Measurements from ENCODE around the gene RSBN1.
A peak's percentile ranks its signal among the peaks of the same experiment; 100 is the strongest.
"Not testable (repeated sequence)": the region's sequence is repeated elsewhere in the genome, so short reads cannot be mapped to it uniquely, and the experiment has no call there.

Gene RSBN1

GRCh38 chr1:113779542-113779941 lies 32.7 kb downstream of the RSBN1 start:
- no peak for DNase-seq

GRCh38 chr1:113777561-113777960 lies 34.7 kb downstream of the RSBN1 start:
- DNase-seq, result no peak

- peak; percentile 83 for DNase-seq
These were observed 42.2 kb downstream of the RSBN1 start for GRCh38 chr1:113770031-113770430.

DNA sequence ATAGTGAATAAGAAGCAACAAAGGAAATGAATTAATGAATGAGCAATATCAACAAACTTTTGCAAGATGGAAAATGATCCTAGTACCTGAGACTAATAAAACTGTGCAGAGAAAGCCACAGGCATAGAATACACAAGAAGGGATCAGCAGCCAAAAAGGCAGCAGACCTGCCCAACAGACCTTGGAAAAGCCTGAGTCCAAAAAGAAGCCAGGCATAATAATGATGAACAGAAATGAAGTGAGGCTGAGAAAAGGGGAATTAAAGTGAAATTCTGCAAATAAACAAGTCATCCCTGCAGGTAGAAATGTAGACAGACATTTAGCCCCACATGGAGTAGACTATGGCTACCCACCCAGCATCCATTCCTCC lies 42.7 kb downstream of the RSBN1 start:
- DNase-seq, result peak; percentile 73

DNA sequence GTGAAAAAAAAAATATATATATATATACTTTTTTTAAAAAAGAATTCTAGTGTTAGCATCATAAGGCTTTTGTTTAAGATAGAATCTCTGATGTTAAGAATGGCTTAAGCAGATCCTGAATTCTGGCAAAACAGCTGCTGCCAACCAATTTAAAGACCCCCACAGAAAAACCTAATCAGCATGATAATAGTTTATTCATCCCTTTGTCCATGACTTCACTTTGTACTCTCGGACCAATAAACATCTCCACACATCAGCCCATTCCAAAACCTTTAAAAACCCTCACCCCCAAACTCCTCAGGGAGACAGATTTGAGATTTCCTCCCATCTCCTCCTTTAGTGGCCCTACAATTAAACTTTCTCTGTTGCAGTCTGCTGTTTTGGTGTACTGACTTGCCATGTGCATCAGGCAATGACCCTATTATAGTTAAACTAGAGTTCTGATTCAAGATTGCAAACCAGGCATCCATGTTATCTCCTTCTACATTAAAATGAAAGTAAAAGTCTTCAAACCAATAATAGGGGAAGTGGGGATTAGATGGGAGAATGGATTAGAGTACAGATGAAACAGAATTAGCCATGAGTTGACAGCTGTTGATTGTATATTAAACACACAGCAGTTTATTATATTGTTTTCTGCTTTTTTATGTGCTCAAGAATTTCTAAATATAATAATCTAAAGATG lies 43.2 kb downstream of the RSBN1 start:
- peak; percentile 74 for DNase-seq

- no peak for DNase-seq
These were observed 46.7 kb downstream of the RSBN1 start for GRCh38 chr1:113765306-113766230.

DNA sequence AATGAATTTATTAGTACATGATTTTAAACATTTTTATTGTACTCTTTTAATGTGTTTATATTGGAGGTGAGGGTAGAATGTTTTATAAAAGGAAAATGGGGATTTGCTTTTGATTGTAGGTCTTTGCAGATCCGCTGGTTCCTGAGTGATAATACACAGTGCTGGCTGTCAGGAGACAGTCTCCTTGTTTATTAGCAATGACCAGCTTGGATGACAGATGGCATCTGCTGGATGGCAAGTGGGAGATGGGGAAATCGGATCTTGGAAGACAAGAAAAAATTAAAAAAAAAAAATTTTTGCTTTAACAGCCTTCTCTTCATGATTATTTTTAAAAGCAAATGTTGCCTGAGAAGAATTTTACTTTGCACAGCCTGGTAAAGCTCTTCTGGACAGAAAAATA lies 48.6 kb downstream of the RSBN1 start:
- DNase-seq, result peak; percentile 91

DNA sequence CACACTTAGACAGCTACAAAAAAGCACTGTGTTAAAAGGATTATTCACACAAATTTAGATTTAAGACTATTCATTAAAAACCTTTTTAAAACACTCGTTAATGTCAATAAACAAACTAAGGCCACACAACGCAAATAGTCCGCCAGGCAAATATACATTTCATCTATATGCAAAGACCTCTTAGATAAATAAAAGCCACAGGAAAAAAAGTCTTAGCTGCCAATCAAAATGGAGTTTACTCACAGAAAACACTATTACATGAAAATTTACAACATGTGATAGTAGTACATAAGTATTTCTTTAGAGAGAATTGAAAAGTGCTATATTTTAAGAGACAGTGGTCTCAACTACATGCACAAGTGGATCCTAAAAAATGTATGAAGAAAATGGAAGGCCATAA lies 50.3 kb downstream of the RSBN1 start:
- no peak for DNase-seq

DNA sequence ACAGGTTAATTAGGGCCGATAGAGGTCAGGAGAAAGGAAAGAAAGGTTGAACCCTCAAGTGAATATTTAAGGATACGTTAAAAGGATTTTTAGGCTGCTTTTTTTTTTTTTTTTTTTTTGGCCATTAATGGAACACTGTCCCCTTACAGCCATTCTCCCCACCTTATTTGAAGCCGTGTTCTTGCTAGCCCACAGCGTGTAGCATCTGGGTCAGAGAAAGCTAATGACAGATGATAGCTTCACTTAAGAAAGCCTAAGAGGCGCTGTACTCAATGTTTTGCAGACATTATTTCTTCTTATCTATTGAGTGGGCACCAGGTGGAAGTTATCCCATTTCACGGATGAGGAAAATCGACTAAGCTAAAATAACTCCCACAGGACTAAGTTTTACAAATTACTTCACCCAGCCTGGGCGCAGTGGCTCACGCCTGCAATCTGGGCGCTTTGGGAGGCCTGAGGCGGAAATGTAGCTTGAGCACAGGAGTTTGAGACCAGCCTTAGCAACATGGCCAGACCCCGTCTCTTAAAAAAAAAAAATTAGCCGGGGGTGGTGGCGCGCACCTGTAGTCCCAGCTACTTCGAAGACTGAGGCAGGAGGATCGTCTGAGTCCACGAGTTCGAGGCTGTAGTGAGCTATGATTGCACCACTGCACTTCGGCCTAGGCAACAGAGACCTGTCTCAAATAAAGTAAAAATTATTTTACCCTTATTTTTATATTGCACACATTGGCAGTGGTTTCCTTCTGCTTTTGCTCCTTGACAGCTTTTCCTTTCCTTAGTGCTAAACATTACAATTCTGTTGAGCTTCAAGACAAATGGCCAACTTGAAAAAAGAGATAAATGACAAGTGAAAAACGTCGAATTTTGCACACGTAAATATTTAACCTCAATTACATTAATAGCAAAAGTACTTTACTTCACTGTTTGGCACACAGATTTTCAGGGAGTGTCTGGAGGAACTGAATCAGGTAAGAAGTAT lies 51.9 kb downstream of the RSBN1 start:
- DNase-seq, result peak; percentile 46

GRCh38 chr1:113759333-113760101 lies 52.8 kb downstream of the RSBN1 start, which contains the start of gene PHTF1:
Gene PHTF1 (minus strand): TSS chr1:113759486. CDS start chr1:113758703, 783 bp downstream.
- DNase-seq, result peak; percentile 83

DNA sequence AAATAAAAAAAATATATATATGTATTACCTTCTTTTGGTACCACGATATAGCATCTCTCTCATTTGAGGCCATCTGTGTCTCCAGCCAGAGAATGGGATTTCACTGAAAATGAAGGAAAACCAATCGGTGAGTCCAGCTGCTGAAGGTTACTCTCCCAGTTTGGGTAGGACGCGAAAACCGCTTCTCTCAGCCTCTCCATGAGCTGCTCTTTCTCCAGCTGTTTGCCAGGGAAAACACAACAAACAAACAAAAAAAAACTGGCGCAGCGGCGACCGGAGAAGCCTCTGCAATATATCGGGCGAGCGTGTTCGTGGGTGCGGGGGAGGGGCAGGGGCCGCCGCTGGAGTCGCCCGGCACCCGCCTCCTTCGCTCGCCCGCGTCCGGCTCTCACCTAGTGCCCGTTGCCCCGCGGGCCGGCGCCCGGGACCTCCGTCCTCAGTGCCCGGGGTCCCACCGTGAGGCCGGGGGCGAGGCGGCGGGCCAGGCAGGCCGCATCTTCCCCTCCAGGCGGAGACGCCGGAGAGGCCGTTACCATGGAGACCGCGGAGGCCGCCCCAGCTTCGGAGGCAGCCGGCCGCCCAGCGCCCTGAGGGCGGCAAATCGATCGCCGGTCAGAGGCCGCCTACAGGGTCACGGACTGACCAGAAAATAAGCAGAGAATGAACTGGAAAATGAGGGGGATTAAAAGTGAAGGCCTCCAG lies 53.5 kb downstream of the RSBN1 start:
- DNase-seq, result peak; percentile 76

DNA sequence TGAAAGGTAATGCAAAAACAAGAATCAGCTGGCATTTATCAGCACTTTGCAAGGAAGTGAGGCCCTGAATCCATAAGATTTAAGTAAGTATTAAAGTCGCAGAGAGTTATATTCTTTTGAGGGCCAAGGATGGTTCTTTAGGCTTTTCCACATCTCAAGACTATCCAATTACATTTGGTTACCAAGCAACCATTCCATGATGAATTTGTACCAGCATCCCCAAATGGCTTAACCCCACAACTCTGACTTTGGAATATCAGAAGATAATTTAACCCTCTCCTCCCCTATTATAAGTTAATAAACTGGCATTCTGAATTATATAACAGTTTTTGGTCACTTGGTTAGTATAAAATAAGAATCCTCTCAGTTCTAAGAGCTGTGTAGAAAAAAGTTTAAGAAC lies 55.8 kb downstream of the RSBN1 start:
- peak; percentile 29 for DNase-seq

DNA sequence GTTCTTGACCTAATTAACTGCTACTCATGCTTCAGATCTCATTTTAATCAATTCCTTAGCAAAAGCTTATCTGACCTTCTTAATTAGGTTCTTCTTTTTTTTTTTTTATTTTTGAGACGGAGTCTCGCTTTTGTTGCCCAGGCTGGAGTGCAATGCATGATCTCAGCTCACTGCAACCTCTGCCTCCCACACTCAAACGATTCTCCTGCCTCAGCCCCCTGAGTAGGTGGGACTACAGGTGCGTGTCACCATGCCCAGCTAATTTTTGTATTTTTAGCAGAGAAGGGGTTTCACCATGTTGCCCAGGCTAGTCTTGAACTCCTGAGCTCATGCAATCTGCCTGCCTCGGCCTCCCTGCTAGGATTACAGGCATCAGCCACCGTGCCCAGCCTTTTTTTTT lies 58.9 kb downstream of the RSBN1 start:
- not testable (repeated sequence) for DNase-seq

DNA sequence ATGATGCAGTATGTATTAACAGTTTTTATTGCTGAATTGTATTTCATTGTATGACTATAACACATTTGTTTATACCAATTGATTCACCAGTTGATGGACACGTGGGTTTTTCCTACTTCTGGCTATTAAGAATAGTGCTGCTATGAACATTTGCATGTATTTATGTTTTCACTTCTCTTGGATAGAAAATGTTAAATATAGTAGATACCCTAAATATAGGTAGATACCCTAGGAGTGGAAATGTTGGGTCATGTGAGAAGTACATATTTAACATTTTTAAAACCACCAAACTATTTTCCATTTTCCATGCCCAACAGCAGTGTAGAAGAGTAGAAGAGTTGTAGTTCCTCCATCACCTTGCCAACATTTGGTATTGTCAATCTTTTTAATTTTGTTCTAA lies 60.8 kb downstream of the RSBN1 start:
- no peak for DNase-seq

- no peak for DNase-seq
These were observed 61.2 kb downstream of the RSBN1 start for GRCh38 chr1:113751114-113751513.

- peak; percentile 11 for DNase-seq
These were observed 62.9 kb downstream of the RSBN1 start for GRCh38 chr1:113749402-113749801.

- DNase-seq, result no peak
These were observed 64.9 kb downstream of the RSBN1 start for GRCh38 chr1:113747376-113747775.

GRCh38 chr1:113745425-113745824 lies 66.9 kb downstream of the RSBN1 start:
- peak; percentile 59 for DNase-seq

DNA sequence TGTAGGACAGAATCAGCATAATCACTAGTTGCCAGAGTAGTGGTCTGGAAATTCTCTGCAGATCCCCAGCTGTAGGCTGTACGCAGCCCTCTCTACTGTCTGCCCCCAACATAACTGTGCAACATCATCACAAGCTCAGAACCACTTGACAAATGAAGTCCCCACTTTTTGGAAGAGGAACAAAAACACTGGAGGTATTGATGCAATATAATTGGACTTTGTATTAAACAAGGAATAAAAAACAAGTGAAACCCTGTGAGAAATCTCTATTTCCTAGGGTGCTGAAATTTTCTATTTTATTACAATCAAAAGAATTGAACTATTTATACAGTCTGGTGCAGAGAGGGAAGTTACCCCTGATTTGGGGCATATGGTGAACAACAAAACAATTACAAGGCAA lies 68.2 kb downstream of the RSBN1 start:
- no peak for DNase-seq

- no peak for DNase-seq
These were observed 69.8 kb downstream of the RSBN1 start for GRCh38 chr1:113742515-113742914.

- no peak for DNase-seq
These were observed 77.8 kb downstream of the RSBN1 start for GRCh38 chr1:113734357-113735055.

Data from NCI-H82 (cell line).